Thyroid gland (tissue), 4 donors: ENCODE measurements around the gene GLRA3. TPM values are rescaled to one million over a fixed set of nuclear protein-coding genes. Genes with fewer than 3 reads are reported as not detected.

Source experiments
- DNase-seq, 2 donors: peaks; one replicate each; pipeline ENCODE4 v3.0.0-alpha.2; 2019
- H3K27ac ChIP-seq, 3 donors: fragments of 200-600 bp; sonication (generic); 1 replicate in 2 of 3; 2 replicates in 1 of 3; pipeline ENCODE4 v1.5.1; 2016 to 2019; ENCODE audit warnings: mild to moderate bottlenecking in 1 of 3, moderate library complexity in 1 of 3
- H3K27me3 ChIP-seq: fragments of 200-600 bp; sonication (generic); one replicate; pipeline ENCODE4 v1.5.1; 2019
- H3K36me3 ChIP-seq, 2 donors: fragments of 200-600 bp; sonication (generic); one replicate each; pipeline ENCODE4 v1.5.1; 2016 to 2019
- H3K4me1 ChIP-seq, 2 donors: fragments of 200-600 bp; sonication (generic); one replicate each; pipeline ENCODE4 v1.5.1; 2017 to 2019
- H3K4me3 ChIP-seq, 3 donors: fragments of 200-600 bp; sonication (generic); replicated peaks in 1 of 3; 1 replicate in 2 of 3; 2 replicates in 1 of 3; pipeline ENCODE4 v1.5.1; 2016; ENCODE audit warnings: mild to moderate bottlenecking in 1 of 3
- H3K9me3 ChIP-seq: fragments of 200-600 bp; sonication (generic); one replicate; pipeline ENCODE4 v1.5.1; 2017
- POLR2A ChIP-seq, 2 donors: fragments of 450-650 bp; IDR thresholded peaks; one replicate each; pipeline ENCODE4 v1.6.1; 2017; ENCODE audit warnings: antibody characterized with exemption in 2 of 2, mild to moderate bottlenecking in 2 of 2, moderate library complexity in 1 of 2
- WGBS, 2 donors: methylation state at CpG; one replicate each; pipeline ENCODE4 v1.1.5; 2017; 5-methylcytosine and 5-hydroxymethylcytosine counted together
- intact Hi-C: fragments of 100-400 bp; cut with DNase I; formaldehyde crosslinking; loops from one replicate; pipeline ENCODE4 v1.15.1; 2023
- total RNA-seq, 4 donors: library from RNA; depleted of rRNA; stranded (reverse); fragments of >200 nt; gene quantifications; one replicate each; pipeline ENCODE4 v1.2.3, GENCODE V29; 2016
- TF ChIP-seq, protein P1 (sequence below), 6 experiments: fragments of 200-600 bp in 3 of 6; fragments of 450-650 bp in 3 of 6; sonication (generic) in 3 of 6; IDR thresholded peaks; one replicate each; pipeline ENCODE4 v1.5.1; 2016 to 2019; ENCODE audit warnings: antibody characterized with exemption in 6 of 6, mild to moderate bottlenecking in 2 of 6, inconsistent platforms in 1 of 6, moderate library complexity in 1 of 6

GLRA3 gene
- total RNA-seq, 4 donors from 2014 or later = not detected

DNA sequence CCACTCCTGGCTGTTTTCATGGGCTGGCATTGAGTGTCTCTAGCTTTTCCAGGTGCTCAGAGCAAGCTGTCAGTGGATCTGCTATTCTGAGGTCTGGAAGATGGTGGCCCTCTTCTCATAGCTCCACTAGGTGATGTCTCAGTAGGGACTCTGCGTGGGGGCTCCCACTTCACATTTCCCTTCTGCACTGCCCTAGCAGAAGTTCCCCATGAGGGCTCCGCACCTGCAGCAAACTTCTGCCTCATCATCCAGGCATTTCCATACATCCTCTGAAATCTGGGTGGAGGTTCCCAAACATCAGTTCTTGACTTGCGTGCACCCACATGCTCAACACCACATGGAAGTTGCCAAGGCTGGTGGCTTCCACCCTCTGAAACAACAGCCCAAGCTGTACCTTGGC is 13.8 kb downstream of the GLRA3 start:
- intact Hi-C loops = no loop called here
- H3K9me3 ChIP-seq = no peaks in the 10 kb centered on the region
- no peak for TF ChIP-seq POLR2A (IDR thresholded peaks at IDR 0.05)
- TF ChIP-seq, protein P1, sequence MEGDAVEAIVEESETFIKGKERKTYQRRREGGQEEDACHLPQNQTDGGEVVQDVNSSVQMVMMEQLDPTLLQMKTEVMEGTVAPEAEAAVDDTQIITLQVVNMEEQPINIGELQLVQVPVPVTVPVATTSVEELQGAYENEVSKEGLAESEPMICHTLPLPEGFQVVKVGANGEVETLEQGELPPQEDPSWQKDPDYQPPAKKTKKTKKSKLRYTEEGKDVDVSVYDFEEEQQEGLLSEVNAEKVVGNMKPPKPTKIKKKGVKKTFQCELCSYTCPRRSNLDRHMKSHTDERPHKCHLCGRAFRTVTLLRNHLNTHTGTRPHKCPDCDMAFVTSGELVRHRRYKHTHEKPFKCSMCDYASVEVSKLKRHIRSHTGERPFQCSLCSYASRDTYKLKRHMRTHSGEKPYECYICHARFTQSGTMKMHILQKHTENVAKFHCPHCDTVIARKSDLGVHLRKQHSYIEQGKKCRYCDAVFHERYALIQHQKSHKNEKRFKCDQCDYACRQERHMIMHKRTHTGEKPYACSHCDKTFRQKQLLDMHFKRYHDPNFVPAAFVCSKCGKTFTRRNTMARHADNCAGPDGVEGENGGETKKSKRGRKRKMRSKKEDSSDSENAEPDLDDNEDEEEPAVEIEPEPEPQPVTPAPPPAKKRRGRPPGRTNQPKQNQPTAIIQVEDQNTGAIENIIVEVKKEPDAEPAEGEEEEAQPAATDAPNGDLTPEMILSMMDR (IDR thresholded peaks at IDR 0.05) = no peak
- no peak for DNase-seq
- H3K36me3 ChIP-seq = no peaks in the 10 kb centered on the region
- 86 to 94% methylated on average over 3 of the region's 3 CpGs for WGBS, 2 donors
- no peak overlapping the region for H3K27ac ChIP-seq
- H3K4me3 ChIP-seq = no peak overlapping the region
- no peaks in the 10 kb centered on the region for H3K4me1 ChIP-seq
- H3K27me3 ChIP-seq = no peaks in the 10 kb centered on the region

DNA sequence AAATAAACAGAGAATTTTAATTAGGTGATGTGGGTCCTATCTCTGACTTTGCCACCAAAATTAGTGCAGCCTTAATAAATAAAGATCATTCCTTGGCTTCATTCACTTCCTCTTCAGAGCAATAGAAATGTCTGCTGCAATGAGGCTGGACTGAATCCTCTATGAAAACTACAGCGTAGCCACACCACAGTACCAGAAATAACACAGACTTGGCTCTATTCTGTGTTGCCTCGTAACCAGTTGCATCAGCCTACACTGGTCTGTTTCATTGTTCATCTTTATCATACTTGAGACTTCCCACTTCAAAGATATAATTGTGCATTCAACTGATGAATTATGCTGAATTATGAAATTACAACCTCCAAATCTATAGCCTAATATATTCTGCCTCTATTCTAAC is 15.8 kb downstream of the GLRA3 start:
- no peaks in the 10 kb centered on the region for H3K4me1 ChIP-seq

DNA sequence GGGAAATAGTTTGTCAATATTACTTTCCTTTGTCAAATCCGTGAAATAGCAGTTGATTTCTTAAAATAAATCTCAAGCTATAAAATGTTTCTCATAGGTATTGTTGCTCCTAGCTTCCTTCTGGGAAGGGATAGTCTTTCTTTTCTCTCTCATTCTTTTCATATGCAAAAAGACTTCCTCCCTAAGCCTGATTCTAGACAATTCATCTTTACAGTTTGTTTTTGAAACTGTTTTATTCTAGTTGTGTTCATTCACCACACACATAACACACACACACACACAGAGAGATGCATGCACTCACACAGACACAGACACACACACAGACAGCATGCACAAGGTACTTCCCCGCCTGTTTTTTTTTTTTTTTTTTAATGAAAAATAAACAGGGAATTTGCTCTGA is 18.2 kb downstream of the GLRA3 start:
- 51 to 54% methylated on average over 2 of the region's 2 CpGs for WGBS, 2 donors
- no peak for DNase-seq
- Histone ChIP-seq H3K4me3 (no peak overlapping the region), H3K9me3 (no peaks in the 10 kb centered on the region), H3K4me1 (no peaks in the 10 kb centered on the region), H3K36me3 (no peaks in the 10 kb centered on the region), H3K27ac (no peak overlapping the region), H3K27me3 (no peaks in the 10 kb centered on the region)
- TF ChIP-seq, protein P1 (IDR thresholded peaks at IDR 0.05) = no peak
- TF ChIP-seq POLR2A (IDR thresholded peaks at IDR 0.05) = no peak
- intact Hi-C loops = no loop called here

More for the DNA sequence above, 15.8 kb downstream of the GLRA3 start:
- Histone ChIP-seq H3K36me3 (no peaks in the 10 kb centered on the region), H3K4me3 (no peak overlapping the region), H3K9me3 (no peaks in the 10 kb centered on the region), H3K27ac (no peak overlapping the region), H3K27me3 (no peaks in the 10 kb centered on the region)
- no peak for DNase-seq
- TF ChIP-seq, protein P1 (IDR thresholded peaks at IDR 0.05) = no peak
- no peak for TF ChIP-seq POLR2A (IDR thresholded peaks at IDR 0.05)
- intact Hi-C loops = no loop called here
- 72 to 74% methylated on average over 2 of the region's 2 CpGs for WGBS, 2 donors

DNA sequence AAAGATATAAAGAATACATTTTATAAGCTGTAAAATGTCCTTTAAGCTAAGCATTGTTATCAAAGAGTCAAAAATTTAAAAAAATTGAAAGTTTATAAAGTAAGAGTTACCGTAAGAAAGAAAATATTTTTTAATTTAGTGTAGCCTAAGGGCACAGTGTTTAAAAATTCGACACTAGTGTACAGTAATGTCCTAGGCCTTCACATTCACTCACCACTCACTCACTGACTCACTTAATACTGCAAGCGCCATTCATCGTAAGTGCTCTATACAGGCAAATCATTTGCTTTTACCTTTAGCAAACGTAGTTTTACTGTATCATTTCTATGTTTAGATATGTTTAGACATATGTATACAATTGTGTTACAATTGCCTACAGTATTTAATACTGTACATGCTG is 20.2 kb downstream of the GLRA3 start:
- H3K27ac ChIP-seq = no peak overlapping the region
- TF ChIP-seq, protein P1 (IDR thresholded peaks at IDR 0.05) = no peak
- WGBS, 2 donors = 80 to 81% methylated on average over 5 of the region's 5 CpGs
- no peak for DNase-seq
- H3K9me3 ChIP-seq = no peaks in the 10 kb centered on the region
- H3K36me3 ChIP-seq = no peaks in the 10 kb centered on the region
- H3K27me3 ChIP-seq = no peaks in the 10 kb centered on the region
- intact Hi-C loops = no loop called here
- H3K4me3 ChIP-seq = no peak overlapping the region
- no peaks in the 10 kb centered on the region for H3K4me1 ChIP-seq

DNA sequence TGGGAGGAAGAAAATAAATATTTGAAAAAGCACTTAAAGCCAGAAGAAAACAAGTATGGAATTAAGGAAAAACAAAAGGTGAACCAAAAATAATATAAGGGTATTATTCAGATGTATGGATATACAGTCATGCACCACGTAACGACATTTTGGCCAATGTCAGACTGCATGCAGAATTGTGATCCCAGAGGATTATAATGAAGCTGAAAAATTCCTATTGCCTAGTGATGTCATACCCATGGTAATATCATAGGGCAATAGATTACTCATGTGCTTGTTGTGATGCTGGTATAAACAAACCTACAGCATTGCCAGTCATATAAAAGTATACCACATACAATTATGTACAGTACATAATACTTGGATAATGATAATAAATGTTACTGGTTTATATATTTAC is 20.9 kb downstream of the GLRA3 start:
- H3K9me3 ChIP-seq = no peaks in the 10 kb centered on the region
- intact Hi-C loops = no loop called here
- no peaks in the 10 kb centered on the region for H3K4me1 ChIP-seq
- 84 to 92% methylated on average over 2 of the region's 2 CpGs for WGBS, 2 donors
- DNase-seq = no peak
- H3K27me3 ChIP-seq = no peaks in the 10 kb centered on the region
- H3K4me3 ChIP-seq = no peak overlapping the region
- H3K27ac ChIP-seq = no peak overlapping the region
- TF ChIP-seq, protein P1 (IDR thresholded peaks at IDR 0.05) = no peak
- no peak for TF ChIP-seq POLR2A (IDR thresholded peaks at IDR 0.05)
- no peaks in the 10 kb centered on the region for H3K36me3 ChIP-seq
